NCI-H1694 (cell line): ENCODE measurements around the gene CDC42SE1.

Experiments
- DNase-seq: peaks from one replicate; lab custom pipeline; 2025; lab: John Stamatoyannopoulos, UW

Gene CDC42SE1

GRCh38 chr1:151008244-151009205 is 50.9 kb downstream of the CDC42SE1 start, which contains the start of gene PRUNE1:
PRUNE1 (plus strand) TSS chr1:151008449; CDS start chr1:151008633, 184 bp downstream.
- peak; percentile 97 for DNase-seq

DNA sequence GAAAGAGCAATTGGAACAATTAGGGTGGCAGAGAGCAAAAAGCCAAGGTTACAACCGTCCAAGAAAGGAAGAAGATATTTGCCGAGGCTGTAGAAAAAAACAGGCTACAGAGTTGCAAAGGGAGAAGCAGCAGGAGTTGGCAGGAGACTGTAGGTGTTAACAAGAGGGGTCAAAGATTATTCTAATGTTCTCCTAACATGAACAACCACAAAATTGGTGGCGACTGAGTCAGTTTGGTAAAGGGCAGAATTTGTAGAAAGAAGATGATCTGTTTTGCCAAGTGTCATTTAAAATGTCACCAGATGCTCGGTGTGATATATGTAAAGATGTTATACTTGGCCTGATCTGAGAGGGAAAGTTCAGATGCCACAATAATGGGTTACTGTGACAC is 51.6 kb downstream of the CDC42SE1 start:
- DNase-seq: no peak

- peak; percentile 80 for DNase-seq
Observed at GRCh38 chr1:151006327-151007052, 52.9 kb downstream of the CDC42SE1 start, which contains the start of gene MINDY1. MINDY1 (minus strand) TSS chr1:151006902; CDS start chr1:151002617, 4,285 bp downstream.

GRCh38 chr1:151005729-151006319 is 53.6 kb downstream of the CDC42SE1 start:
- DNase-seq: no peak

- DNase-seq: no peak
Observed at GRCh38 chr1:151003180-151003579, 56.2 kb downstream of the CDC42SE1 start.

GRCh38 chr1:151002611-151003010 is 56.8 kb downstream of the CDC42SE1 start:
- no peak for DNase-seq

GRCh38 chr1:151002051-151002450 is 57.4 kb downstream of the CDC42SE1 start:
- no peak for DNase-seq

GRCh38 chr1:151001602-151002001 is 57.8 kb downstream of the CDC42SE1 start:
- DNase-seq: no peak
